GM19240 (cell line): ENCODE results near the gene C12orf75.
"Not testable (repeated sequence)": the region's sequence is repeated elsewhere in the genome, so short reads cannot be mapped to it uniquely, and the experiment has no call there.

Source experiments
- DNase-seq: peaks from one replicate; pipeline ENCODE4 v3.0.0; 2011; ENCODE audit warnings: low spot score; ENCODE audit not compliant: insufficient read length

The C12orf75 gene

GRCh38 chr12:105369014-105369413, 38.5 kb downstream of the C12orf75 start:
- DNase-seq, result no peak

GRCh38 chr12:105374303-105374702, 43.8 kb downstream of the C12orf75 start:
- DNase-seq, result no peak

GRCh38 chr12:105377077-105377476, 46.6 kb downstream of the C12orf75 start:
- no peak for DNase-seq

GRCh38 chr12:105378911-105379310, 48.4 kb downstream of the C12orf75 start:
- DNase-seq, result no peak

- DNase-seq, result peak; percentile 19
These were observed 52.5 kb downstream of the C12orf75 start for GRCh38 chr12:105382771-105383622.

- no peak for DNase-seq
These were observed 53.7 kb downstream of the C12orf75 start for GRCh38 chr12:105384220-105384619.

- no peak for DNase-seq
These were observed 54.5 kb downstream of the C12orf75 start for GRCh38 chr12:105384916-105385535.

GRCh38 chr12:105386431-105386830, 55.9 kb downstream of the C12orf75 start:
- no peak for DNase-seq

GRCh38 chr12:105391231-105391630, 60.7 kb downstream of the C12orf75 start:
- DNase-seq, result no peak

GRCh38 chr12:105393587-105393986, 63.1 kb downstream of the C12orf75 start:
- no peak for DNase-seq

- DNase-seq, result no peak
These were observed 65.5 kb downstream of the C12orf75 start for GRCh38 chr12:105396024-105396423.

GRCh38 chr12:105396983-105397382, 66.5 kb downstream of the C12orf75 start:
- DNase-seq, result no peak

- DNase-seq, result no peak
These were observed 68.4 kb downstream of the C12orf75 start for GRCh38 chr12:105398930-105399329.

GRCh38 chr12:105399428-105400081, 69.1 kb downstream of the C12orf75 start:
- DNase-seq, result no peak

GRCh38 chr12:105400227-105400626, 69.7 kb downstream of the C12orf75 start:
- no peak for DNase-seq

- no peak for DNase-seq
These were observed 70.7 kb downstream of the C12orf75 start for GRCh38 chr12:105401198-105401597.

- DNase-seq, result no peak
These were observed 71.9 kb downstream of the C12orf75 start for GRCh38 chr12:105402366-105402765.

- DNase-seq, result no peak
These were observed 72.6 kb downstream of the C12orf75 start for GRCh38 chr12:105403095-105403494.

- DNase-seq, result not testable (repeated sequence)
These were observed 73.6 kb downstream of the C12orf75 start for GRCh38 chr12:105404134-105404533.

- no peak for DNase-seq
These were observed 76.0 kb downstream of the C12orf75 start for GRCh38 chr12:105406497-105406896.

GRCh38 chr12:105409279-105409678, 78.8 kb downstream of the C12orf75 start:
- no peak for DNase-seq

- DNase-seq, result no peak
These were observed 79.4 kb downstream of the C12orf75 start for GRCh38 chr12:105409801-105410471.
